GM12878 (cell line): Measurements from ENCODE around the gene IGF1R.

Experiments
- ATF3 ChIP-seq: IDR thresholded peaks from 2 replicates; pipeline ENCODE4 v1.6.1; 2011; ENCODE audit warnings: low read depth, mild to moderate bottlenecking, low read length, moderate library complexity, borderline replicate concordance; ENCODE audit errors: extremely low read depth
- BHLHE40 ChIP-seq, 2 experiments: fragments of 450-650 bp in 1 of 2; IDR thresholded peaks; 2 replicates each; pipeline ENCODE4 v1.6.1; 2011 to 2017; ENCODE audit warnings: low read depth in 2 of 2, borderline replicate concordance in 1 of 2, improper control_type of control experiment in 1 of 2, low read length in 1 of 2, mild to moderate bottlenecking in 1 of 2
- CEBPB ChIP-seq, 2 experiments: fragments of 150-350 bp in 1 of 2; IDR thresholded peaks; 2 replicates each; pipeline ENCODE4 v1.6.1; 2012 to 2014; ENCODE audit warnings: low read depth in 2 of 2, low read length in 2 of 2, borderline replicate concordance in 1 of 2, inconsistent platforms in 1 of 2
- CHD4 ChIP-seq: fragments of 200-600 bp; sonication (generic); IDR thresholded peaks from 2 replicates; pipeline ENCODE4 v1.6.1; 2016; ENCODE audit warnings: mild to moderate bottlenecking
- CTCF ChIP-seq, 3 experiments: IDR thresholded peaks in 2 of 3; conservative IDR thresholded peaks in 1 of 3; 2 replicates each; pipeline ENCODE4 v1.5.1; 2011; ENCODE audit warnings: low read depth in 3 of 3, low read length in 3 of 3, mild to moderate bottlenecking in 3 of 3, control low read depth in 2 of 3, moderate library complexity in 2 of 3, inconsistent platforms in 1 of 3, mixed read lengths in 1 of 3; ENCODE audit not compliant: control insufficient read depth in 2 of 3, insufficient read depth in 1 of 3; ENCODE audit errors: extremely low read depth in 1 of 3
- EZH2 ChIP-seq: IDR thresholded peaks from 2 replicates; pipeline ENCODE4 v1.6.1; 2012; ENCODE audit warnings: low read depth, mild to moderate bottlenecking, control low read depth, inconsistent platforms, low read length, borderline replicate concordance; ENCODE audit not compliant: control insufficient read depth
- HDAC6 ChIP-seq: fragments of 200-600 bp; sonication (generic); IDR thresholded peaks from one replicate; pipeline ENCODE4 v1.8.0; 2017; ENCODE audit warnings: antibody characterized with exemption; ENCODE audit not compliant: unreplicated experiment
- IRF5 ChIP-seq: fragments of 450-650 bp; IDR thresholded peaks from 2 replicates; pipeline ENCODE4 v1.6.1; 2017; ENCODE audit warnings: borderline replicate concordance
- JUND ChIP-seq: IDR thresholded peaks from 2 replicates; pipeline ENCODE4 v1.6.1; 2012; ENCODE audit warnings: low read depth, mild to moderate bottlenecking, low read length, improper control_type of control experiment, moderate library complexity
- NFYB ChIP-seq: IDR thresholded peaks from 2 replicates; pipeline ENCODE4 v1.6.1; 2011; ENCODE audit warnings: low read depth, mild to moderate bottlenecking, low read length, improper control_type of control experiment, moderate library complexity; ENCODE audit not compliant: insufficient read depth
- RCOR1 ChIP-seq: conservative IDR thresholded peaks from 2 replicates; pipeline ENCODE4 v1.6.1; 2012; ENCODE audit warnings: low read depth, low read length, improper control_type of control experiment

- TF ChIP-seq JUND (no peak), CEBPB (IDR thresholded peaks at IDR 0.05; ENCODE audit: borderline replicate concordance in 1 of 2, low read depth in 2 of 2, low read length in 2 of 2) (no peak), ATF3 (no peak), IRF5 (no peak), CHD4 (no peak), HDAC6 (no peak), CTCF (IDR thresholded peaks at IDR 0.05 in 2 of 3, conservative IDR thresholded peaks at IDR 0.05 in 1 of 3; ENCODE audit: control insufficient read depth in 2 of 3, extremely low read depth in 1 of 3, insufficient read depth in 1 of 3, low read depth in 3 of 3, low read length in 3 of 3) (no peak), RCOR1 (no peak), EZH2 (no peak), BHLHE40 (IDR thresholded peaks at IDR 0.05; ENCODE audit: borderline replicate concordance in 1 of 2, low read depth in 2 of 2, low read length in 1 of 2) (no peak), NFYB (no peak)
These were observed 145.9 kb downstream of the IGF1R start for GRCh38 chr15:98794211-98794610.
